SK-N-SH treated with all-trans-retinoic acid at 6 μM for 48 hours (cell line): ENCODE results near the gene C12orf60.

Source experiments
- ATAC-seq: fragments of 200-7000 bp; cut with Tn5 transposase; 3 replicates; pipeline ENCODE4 v1.9.1; 2020; ENCODE audit warnings: mild to moderate bottlenecking, moderate library complexity
- ARNTL ChIP-seq: fragments of 450-650 bp; formaldehyde crosslinking; IDR thresholded peaks from 2 replicates; pipeline ENCODE4 v1.5.0; 2020; ENCODE audit warnings: low read depth, mild to moderate bottlenecking, moderate library complexity, borderline replicate concordance
- BACH2 ChIP-seq: fragments of 250-450 bp; sonication (Bioruptor Pico); IDR thresholded peaks from 2 replicates; pipeline ENCODE4 v1.9.0; 2021; ENCODE audit warnings: mild to moderate bottlenecking, borderline replicate concordance
- CSDC2 ChIP-seq: fragments of 250-450 bp; sonication (Bioruptor Pico); IDR thresholded peaks from 2 replicates; pipeline ENCODE4 v1.5.0; 2020; ENCODE audit warnings: mild to moderate bottlenecking, moderate library complexity
- ESRRG ChIP-seq: fragments of 250-450 bp; sonication (Bioruptor Pico); IDR thresholded peaks from 2 replicates; pipeline ENCODE4 v1.6.1; 2021; ENCODE audit warnings: mild to moderate bottlenecking
- ISL1 ChIP-seq: fragments of 250-450 bp; sonication (Bioruptor Pico); IDR thresholded peaks from 2 replicates; pipeline ENCODE4 v2.1.2; 2022; ENCODE audit warnings: mild to moderate bottlenecking, moderate library complexity
- OSR1 ChIP-seq: fragments of 250-450 bp; sonication (Bioruptor Pico); IDR thresholded peaks from 2 replicates; pipeline ENCODE4 v1.8.0; 2022; ENCODE audit warnings: moderate library complexity, mild to moderate bottlenecking, inconsistent platforms
- PPARA ChIP-seq: fragments of 250-450 bp; sonication (Bioruptor Pico); IDR thresholded peaks from 2 replicates; pipeline ENCODE4 v1.5.0; 2020; ENCODE audit warnings: mild to moderate bottlenecking, borderline replicate concordance
- RARB ChIP-seq: fragments of 250-450 bp; sonication (Bioruptor Pico); IDR thresholded peaks from 2 replicates; pipeline ENCODE4 v1.8.0; 2021; ENCODE audit warnings: mild to moderate bottlenecking, moderate library complexity
- SNAI2 ChIP-seq: fragments of 250-450 bp; sonication (Bioruptor Pico); IDR thresholded peaks from 2 replicates; pipeline ENCODE4 v1.5.0; 2020; ENCODE audit warnings: mild to moderate bottlenecking, moderate library complexity
- TCF4 ChIP-seq: fragments of 250-450 bp; sonication (Bioruptor Pico); IDR thresholded peaks from 2 replicates; pipeline ENCODE4 v1.8.0; 2021; ENCODE audit warnings: mild to moderate bottlenecking, moderate library complexity, borderline replicate concordance
- ZC3H10 ChIP-seq: fragments of 250-450 bp; sonication (Bioruptor Pico); IDR thresholded peaks from 2 replicates; pipeline ENCODE4 v1.5.1; 2021; ENCODE audit warnings: mild to moderate bottlenecking, moderate library complexity
- ZFP3 ChIP-seq: fragments of 250-450 bp; sonication (Bioruptor Pico); IDR thresholded peaks from 2 replicates; pipeline ENCODE4 v1.5.0; 2020; ENCODE audit warnings: mild to moderate bottlenecking, moderate library complexity
- ZFP30 ChIP-seq: fragments of 450-650 bp; formaldehyde crosslinking; IDR thresholded peaks from 2 replicates; pipeline ENCODE4 v1.5.0; 2022; ENCODE audit warnings: mild to moderate bottlenecking, moderate library complexity
- ZNF565 ChIP-seq: fragments of 450-650 bp; formaldehyde crosslinking; conservative IDR thresholded peaks from 2 replicates; pipeline ENCODE4 v1.5.0; 2020; ENCODE audit warnings: low read depth, mild to moderate bottlenecking, moderate library complexity
- ZNF70 ChIP-seq: fragments of 450-650 bp; formaldehyde crosslinking; IDR thresholded peaks from 2 replicates; pipeline ENCODE4 v1.5.0; 2020; ENCODE audit warnings: mild to moderate bottlenecking, moderate library complexity
- ZNF8 ChIP-seq: fragments of 450-650 bp; formaldehyde crosslinking; IDR thresholded peaks from 2 replicates; pipeline ENCODE4 v1.5.0; 2020; ENCODE audit warnings: mild to moderate bottlenecking, moderate library complexity
- TF ChIP-seq, protein P1 (sequence below): fragments of 250-450 bp; sonication (Bioruptor Pico); IDR thresholded peaks from 2 replicates; pipeline ENCODE4 v1.5.1; 2020; ENCODE audit warnings: low read depth, mild to moderate bottlenecking, moderate library complexity
- TF ChIP-seq, protein P2 (sequence below): fragments of 250-450 bp; sonication (Bioruptor Pico); IDR thresholded peaks from 2 replicates; pipeline ENCODE4 v1.8.0; 2020; ENCODE audit warnings: mild to moderate bottlenecking, moderate library complexity, borderline replicate concordance
- TF ChIP-seq, protein P3 (sequence below): fragments of 250-450 bp; sonication (Bioruptor Pico); IDR thresholded peaks from 2 replicates; pipeline ENCODE4 v1.5.0; 2020; ENCODE audit warnings: mild to moderate bottlenecking, moderate library complexity
- TF ChIP-seq, protein P4 (sequence below): fragments of 250-450 bp; sonication (Bioruptor Pico); IDR thresholded peaks from 2 replicates; pipeline ENCODE4 v1.8.0; 2021; ENCODE audit warnings: low read depth, mild to moderate bottlenecking, moderate library complexity, borderline replicate concordance
- TF ChIP-seq, protein P5 (sequence below): fragments of 250-450 bp; sonication (Bioruptor Pico); IDR thresholded peaks from 2 replicates; pipeline ENCODE4 v1.5.1; 2021; ENCODE audit warnings: mild to moderate bottlenecking, moderate library complexity

Gene C12orf60

DNA sequence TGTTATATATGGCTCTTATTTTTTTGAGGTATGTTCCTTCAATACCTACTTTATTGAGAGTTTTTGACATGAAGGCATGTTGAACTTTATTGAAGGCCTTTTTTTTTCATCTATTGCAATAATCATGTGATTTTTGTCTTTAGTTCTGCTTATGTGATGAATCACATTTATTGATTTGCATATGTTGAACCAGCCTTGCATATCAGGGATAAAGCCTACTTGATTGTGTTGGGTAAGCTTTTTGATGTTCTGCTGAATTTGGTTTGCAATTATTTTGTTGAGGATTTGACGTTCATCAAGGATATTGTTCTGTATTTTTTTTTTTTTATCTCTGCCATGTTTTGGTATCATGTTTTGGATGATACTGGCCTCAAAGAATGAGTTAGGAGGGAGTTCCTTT is 55.0 kb downstream of the C12orf60 start (continued):
- TF ChIP-seq, protein P1, sequence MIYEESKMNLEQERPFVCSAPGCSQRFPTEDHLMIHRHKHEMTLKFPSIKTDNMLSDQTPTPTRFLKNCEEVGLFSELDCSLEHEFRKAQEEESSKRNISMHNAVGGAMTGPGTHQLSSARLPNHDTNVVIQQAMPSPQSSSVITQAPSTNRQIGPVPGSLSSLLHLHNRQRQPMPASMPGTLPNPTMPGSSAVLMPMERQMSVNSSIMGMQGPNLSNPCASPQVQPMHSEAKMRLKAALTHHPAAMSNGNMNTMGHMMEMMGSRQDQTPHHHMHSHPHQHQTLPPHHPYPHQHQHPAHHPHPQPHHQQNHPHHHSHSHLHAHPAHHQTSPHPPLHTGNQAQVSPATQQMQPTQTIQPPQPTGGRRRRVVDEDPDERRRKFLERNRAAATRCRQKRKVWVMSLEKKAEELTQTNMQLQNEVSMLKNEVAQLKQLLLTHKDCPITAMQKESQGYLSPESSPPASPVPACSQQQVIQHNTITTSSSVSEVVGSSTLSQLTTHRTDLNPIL (CRISPR knock-in tag), result no peak
- TF ChIP-seq, all 23 proteins: peak for 0

DNA sequence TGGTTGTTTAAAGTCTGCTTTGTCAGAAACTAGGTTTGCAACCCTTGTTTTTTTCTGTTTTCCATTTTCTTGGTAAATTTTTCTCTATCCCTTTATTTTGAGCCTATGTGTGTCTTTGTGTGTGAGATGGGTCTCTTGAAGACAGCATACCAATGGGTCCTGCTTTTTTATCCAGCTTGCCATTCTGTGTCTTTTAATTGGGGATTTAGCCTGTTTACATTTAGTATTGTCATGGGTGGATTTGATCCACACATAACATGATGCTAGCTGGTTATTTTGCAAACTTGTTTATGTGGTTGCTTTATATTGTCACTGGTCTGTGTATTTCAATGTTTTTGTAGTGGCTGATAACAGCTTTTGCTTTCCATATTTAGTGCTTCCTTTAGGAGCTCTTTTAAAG is 57.0 kb downstream of the C12orf60 start:
- ATAC-seq, result no peak
- TF ChIP-seq, protein P2, sequence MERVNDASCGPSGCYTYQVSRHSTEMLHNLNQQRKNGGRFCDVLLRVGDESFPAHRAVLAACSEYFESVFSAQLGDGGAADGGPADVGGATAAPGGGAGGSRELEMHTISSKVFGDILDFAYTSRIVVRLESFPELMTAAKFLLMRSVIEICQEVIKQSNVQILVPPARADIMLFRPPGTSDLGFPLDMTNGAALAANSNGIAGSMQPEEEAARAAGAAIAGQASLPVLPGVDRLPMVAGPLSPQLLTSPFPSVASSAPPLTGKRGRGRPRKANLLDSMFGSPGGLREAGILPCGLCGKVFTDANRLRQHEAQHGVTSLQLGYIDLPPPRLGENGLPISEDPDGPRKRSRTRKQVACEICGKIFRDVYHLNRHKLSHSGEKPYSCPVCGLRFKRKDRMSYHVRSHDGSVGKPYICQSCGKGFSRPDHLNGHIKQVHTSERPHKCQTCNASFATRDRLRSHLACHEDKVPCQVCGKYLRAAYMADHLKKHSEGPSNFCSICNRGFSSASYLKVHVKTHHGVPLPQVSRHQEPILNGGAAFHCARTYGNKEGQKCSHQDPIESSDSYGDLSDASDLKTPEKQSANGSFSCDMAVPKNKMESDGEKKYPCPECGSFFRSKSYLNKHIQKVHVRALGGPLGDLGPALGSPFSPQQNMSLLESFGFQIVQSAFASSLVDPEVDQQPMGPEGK (CRISPR knock-in tag), result no peak
- TF ChIP-seq SNAI2, result no peak
- TF ChIP-seq ZFP30 (CRISPR knock-in tag), result no peak
- no peak for TF ChIP-seq ZC3H10
- TF ChIP-seq PPARA (CRISPR knock-in tag), result no peak
- no peak for TF ChIP-seq ESRRG
- TF ChIP-seq, protein P3, sequence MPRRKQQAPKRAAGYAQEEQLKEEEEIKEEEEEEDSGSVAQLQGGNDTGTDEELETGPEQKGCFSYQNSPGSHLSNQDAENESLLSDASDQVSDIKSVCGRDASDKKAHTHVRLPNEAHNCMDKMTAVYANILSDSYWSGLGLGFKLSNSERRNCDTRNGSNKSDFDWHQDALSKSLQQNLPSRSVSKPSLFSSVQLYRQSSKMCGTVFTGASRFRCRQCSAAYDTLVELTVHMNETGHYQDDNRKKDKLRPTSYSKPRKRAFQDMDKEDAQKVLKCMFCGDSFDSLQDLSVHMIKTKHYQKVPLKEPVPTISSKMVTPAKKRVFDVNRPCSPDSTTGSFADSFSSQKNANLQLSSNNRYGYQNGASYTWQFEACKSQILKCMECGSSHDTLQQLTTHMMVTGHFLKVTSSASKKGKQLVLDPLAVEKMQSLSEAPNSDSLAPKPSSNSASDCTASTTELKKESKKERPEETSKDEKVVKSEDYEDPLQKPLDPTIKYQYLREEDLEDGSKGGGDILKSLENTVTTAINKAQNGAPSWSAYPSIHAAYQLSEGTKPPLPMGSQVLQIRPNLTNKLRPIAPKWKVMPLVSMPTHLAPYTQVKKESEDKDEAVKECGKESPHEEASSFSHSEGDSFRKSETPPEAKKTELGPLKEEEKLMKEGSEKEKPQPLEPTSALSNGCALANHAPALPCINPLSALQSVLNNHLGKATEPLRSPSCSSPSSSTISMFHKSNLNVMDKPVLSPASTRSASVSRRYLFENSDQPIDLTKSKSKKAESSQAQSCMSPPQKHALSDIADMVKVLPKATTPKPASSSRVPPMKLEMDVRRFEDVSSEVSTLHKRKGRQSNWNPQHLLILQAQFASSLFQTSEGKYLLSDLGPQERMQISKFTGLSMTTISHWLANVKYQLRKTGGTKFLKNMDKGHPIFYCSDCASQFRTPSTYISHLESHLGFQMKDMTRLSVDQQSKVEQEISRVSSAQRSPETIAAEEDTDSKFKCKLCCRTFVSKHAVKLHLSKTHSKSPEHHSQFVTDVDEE (CRISPR knock-in tag), result no peak
- TF ChIP-seq ZFP3 (CRISPR knock-in tag), result no peak
- no peak for TF ChIP-seq RARB (CRISPR knock-in tag)
- TF ChIP-seq ISL1 (CRISPR knock-in tag), result no peak
- no peak for TF ChIP-seq ZNF8 (CRISPR knock-in tag)
- TF ChIP-seq CSDC2, result no peak
- TF ChIP-seq, protein P4, sequence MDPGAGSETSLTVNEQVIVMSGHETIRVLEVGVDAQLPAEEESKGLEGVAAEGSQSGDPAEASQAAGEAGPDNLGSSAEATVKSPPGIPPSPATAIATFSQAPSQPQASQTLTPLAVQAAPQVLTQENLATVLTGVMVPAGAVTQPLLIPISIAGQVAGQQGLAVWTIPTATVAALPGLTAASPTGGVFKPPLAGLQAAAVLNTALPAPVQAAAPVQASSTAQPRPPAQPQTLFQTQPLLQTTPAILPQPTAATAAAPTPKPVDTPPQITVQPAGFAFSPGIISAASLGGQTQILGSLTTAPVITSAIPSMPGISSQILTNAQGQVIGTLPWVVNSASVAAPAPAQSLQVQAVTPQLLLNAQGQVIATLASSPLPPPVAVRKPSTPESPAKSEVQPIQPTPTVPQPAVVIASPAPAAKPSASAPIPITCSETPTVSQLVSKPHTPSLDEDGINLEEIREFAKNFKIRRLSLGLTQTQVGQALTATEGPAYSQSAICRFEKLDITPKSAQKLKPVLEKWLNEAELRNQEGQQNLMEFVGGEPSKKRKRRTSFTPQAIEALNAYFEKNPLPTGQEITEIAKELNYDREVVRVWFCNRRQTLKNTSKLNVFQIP (CRISPR knock-in tag), result no peak

DNA sequence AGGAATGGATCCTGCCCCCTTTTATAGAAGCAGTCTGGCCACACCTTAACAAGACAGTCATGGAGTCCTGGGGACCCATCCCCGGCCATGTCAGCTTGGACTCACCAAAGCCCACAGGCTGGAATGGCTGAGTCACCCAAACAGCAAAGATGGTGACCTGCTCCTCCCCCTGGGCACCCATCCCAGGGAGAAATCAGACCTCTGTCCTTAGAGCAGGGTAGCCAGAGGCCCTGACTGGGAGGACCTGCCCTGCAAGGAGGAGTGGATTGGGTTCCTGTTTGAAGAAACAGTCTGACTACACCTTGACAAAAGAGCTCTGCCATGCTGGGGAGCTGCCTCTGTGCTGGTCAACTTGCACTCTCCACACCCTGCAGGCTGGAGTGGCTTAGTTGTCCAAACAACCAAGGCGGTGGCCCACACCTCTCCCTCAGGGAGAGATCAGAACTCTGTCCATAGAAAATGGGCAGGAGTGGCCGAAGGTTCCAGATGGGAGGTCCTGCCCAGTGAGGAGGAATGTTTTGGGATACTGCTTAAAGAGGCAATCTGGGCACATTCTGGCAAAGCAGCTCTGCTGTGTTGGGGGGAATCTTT is 65.5 kb downstream of the C12orf60 start:
- TF ChIP-seq ZC3H10 (no peak), PPARA (CRISPR knock-in tag) (no peak), ZFP3 (CRISPR knock-in tag) (no peak), CSDC2 (no peak), ZNF565 (CRISPR knock-in tag) (no peak), SNAI2 (no peak), ZNF8 (CRISPR knock-in tag) (no peak), ZNF70 (CRISPR knock-in tag) (no peak), ARNTL (CRISPR knock-in tag) (no peak), BACH2 (no peak), TCF4 (CRISPR knock-in tag) (no peak), OSR1 (no peak)
- TF ChIP-seq, protein P1 (CRISPR knock-in tag), result no peak
- TF ChIP-seq, protein P5, sequence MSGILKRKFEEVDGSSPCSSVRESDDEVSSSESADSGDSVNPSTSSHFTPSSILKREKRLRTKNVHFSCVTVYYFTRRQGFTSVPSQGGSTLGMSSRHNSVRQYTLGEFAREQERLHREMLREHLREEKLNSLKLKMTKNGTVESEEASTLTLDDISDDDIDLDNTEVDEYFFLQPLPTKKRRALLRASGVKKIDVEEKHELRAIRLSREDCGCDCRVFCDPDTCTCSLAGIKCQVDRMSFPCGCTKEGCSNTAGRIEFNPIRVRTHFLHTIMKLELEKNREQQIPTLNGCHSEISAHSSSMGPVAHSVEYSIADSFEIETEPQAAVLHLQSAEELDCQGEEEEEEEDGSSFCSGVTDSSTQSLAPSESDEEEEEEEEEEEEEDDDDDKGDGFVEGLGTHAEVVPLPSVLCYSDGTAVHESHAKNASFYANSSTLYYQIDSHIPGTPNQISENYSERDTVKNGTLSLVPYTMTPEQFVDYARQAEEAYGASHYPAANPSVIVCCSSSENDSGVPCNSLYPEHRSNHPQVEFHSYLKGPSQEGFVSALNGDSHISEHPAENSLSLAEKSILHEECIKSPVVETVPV, result no peak
- TF ChIP-seq, protein P3 (CRISPR knock-in tag), result no peak
- TF ChIP-seq, all 23 proteins: peak for 0
- ATAC-seq, result no peak
